T1000 (cell line): ENCODE results near the gene IFI6.

Experiments
- DNase-seq: peaks from one replicate; lab custom pipeline; 2025; ENCODE audit warnings: mixed read lengths; lab: John Stamatoyannopoulos, UW

IFI6 gene

GRCh38 chr1:27672750-27673112 is 739 bp upstream of the IFI6 start:
- DNase-seq, result no peak

GRCh38 chr1:27669876-27670275 is 2.1 kb downstream of the IFI6 start:
- no peak for DNase-seq

- DNase-seq, result peak; percentile 38
These were observed 2.9 kb downstream of the IFI6 start for GRCh38 chr1:27668808-27669723.

- no peak for DNase-seq
These were observed 3.7 kb downstream of the IFI6 start for GRCh38 chr1:27668121-27668807.

GRCh38 chr1:27666791-27667254 is 5.2 kb downstream of the IFI6 start:
- DNase-seq, result no peak

- no peak for DNase-seq
These were observed 5.7 kb downstream of the IFI6 start for GRCh38 chr1:27666294-27666693.

GRCh38 chr1:27665016-27665651 is 6.9 kb downstream of the IFI6 start:
- no peak for DNase-seq

- DNase-seq, result peak; percentile 24
These were observed 7.7 kb downstream of the IFI6 start for GRCh38 chr1:27664291-27664690.

GRCh38 chr1:27662707-27663393 is 9.1 kb downstream of the IFI6 start:
- DNase-seq, result peak; percentile 79

GRCh38 chr1:27662261-27662660 is 9.7 kb downstream of the IFI6 start:
- no peak for DNase-seq

GRCh38 chr1:27661412-27662075 is 10.4 kb downstream of the IFI6 start:
- DNase-seq, result no peak

- no peak for DNase-seq
These were observed 11.6 kb downstream of the IFI6 start for GRCh38 chr1:27660300-27660835.

GRCh38 chr1:27659497-27660299 is 12.3 kb downstream of the IFI6 start:
- DNase-seq, result peak; percentile 78

GRCh38 chr1:27658951-27659496 is 13.0 kb downstream of the IFI6 start:
- peak; percentile 87 for DNase-seq

- DNase-seq, result no peak
These were observed 15.7 kb downstream of the IFI6 start for GRCh38 chr1:27656157-27656893.

GRCh38 chr1:27655151-27655937 is 16.6 kb downstream of the IFI6 start:
- no peak for DNase-seq

- DNase-seq, result no peak
These were observed 19.7 kb downstream of the IFI6 start for GRCh38 chr1:27652111-27652864.
